Endothelial cell of umbilical vein (primary cell): Measurements from ENCODE around the gene CRNN.

Experiments
- JUN ChIP-seq: IDR thresholded peaks from 2 replicates; pipeline ENCODE4 v1.6.1; 2011; ENCODE audit warnings: borderline replicate concordance, low read depth; ENCODE audit not compliant: insufficient read length, insufficient read depth
- TF ChIP-seq, protein P1 (sequence below), 2 donors: IDR thresholded peaks; 1 replicate in 1 of 2; 2 replicates in 1 of 2; pipeline ENCODE4 v1.5.1; 2011; ENCODE audit warnings: low read length in 2 of 2, mild to moderate bottlenecking in 2 of 2, moderate library complexity in 2 of 2, control low read depth in 1 of 2, inconsistent platforms in 1 of 2, low read depth in 1 of 2; ENCODE audit not compliant: insufficient read depth in 1 of 2; ENCODE audit errors: extremely low read depth in 1 of 2

DNA sequence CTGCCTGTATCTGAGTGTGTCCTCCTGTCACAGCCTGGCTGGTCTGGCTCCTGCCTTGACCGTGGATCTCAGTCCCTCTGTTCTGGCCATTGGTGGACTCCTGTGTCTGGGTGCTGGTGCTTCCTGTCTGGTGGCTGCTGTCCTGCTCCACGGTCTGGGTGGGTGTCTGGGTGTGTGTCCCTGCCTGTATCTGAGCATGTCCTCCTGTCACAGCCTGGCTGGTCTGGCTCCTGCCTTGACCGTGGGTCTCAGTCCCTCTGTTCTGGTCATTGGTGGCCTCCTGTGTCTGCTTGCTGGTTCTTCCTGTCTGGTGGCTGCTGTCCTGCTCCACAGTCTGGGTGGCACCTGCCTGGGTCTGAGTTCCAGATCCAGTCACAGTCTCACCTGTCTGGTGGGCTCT is 4.0 kb downstream of the CRNN start:
- TF ChIP-seq, protein P1, sequence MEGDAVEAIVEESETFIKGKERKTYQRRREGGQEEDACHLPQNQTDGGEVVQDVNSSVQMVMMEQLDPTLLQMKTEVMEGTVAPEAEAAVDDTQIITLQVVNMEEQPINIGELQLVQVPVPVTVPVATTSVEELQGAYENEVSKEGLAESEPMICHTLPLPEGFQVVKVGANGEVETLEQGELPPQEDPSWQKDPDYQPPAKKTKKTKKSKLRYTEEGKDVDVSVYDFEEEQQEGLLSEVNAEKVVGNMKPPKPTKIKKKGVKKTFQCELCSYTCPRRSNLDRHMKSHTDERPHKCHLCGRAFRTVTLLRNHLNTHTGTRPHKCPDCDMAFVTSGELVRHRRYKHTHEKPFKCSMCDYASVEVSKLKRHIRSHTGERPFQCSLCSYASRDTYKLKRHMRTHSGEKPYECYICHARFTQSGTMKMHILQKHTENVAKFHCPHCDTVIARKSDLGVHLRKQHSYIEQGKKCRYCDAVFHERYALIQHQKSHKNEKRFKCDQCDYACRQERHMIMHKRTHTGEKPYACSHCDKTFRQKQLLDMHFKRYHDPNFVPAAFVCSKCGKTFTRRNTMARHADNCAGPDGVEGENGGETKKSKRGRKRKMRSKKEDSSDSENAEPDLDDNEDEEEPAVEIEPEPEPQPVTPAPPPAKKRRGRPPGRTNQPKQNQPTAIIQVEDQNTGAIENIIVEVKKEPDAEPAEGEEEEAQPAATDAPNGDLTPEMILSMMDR (IDR thresholded peaks at IDR 0.05; ENCODE audit: extremely low read depth in 1 of 2, insufficient read depth in 1 of 2, low read depth in 1 of 2, low read length in 2 of 2) = no peak
- no peak for TF ChIP-seq JUN
